H1 (cell line): ENCODE data around the gene HES2.

Source experiments
- CTCF ChIP-seq, 3 experiments: IDR thresholded peaks; 1 replicate in 2 of 3; 2 replicates in 1 of 3; pipeline versions ENCODE4 v1.5.1 to v1.6.1; 2011; ENCODE audit warnings: low read length in 3 of 3, mild to moderate bottlenecking in 3 of 3, inconsistent platforms in 2 of 3, low read depth in 1 of 3, moderate library complexity in 1 of 3; ENCODE audit not compliant: insufficient read depth in 1 of 3; ENCODE audit errors: control extremely low read depth in 1 of 3
- MAFK ChIP-seq: IDR thresholded peaks from 2 replicates; pipeline ENCODE4 v1.6.1; 2012; ENCODE audit warnings: low read depth, mild to moderate bottlenecking, improper control_type of control experiment, low read length
- SUZ12 ChIP-seq: fragments of 200-600 bp; sonication (generic); IDR thresholded peaks from 2 replicates; pipeline ENCODE4 v1.6.1; 2012; ENCODE audit warnings: mild to moderate bottlenecking, inconsistent platforms, low read length, moderate library complexity, mixed read lengths
- TCF12 ChIP-seq: IDR thresholded peaks from 2 replicates; pipeline ENCODE4 v1.6.1; 2011; ENCODE audit warnings: low read depth, mild to moderate bottlenecking, low read length

- peak; percentile 65 for TF ChIP-seq SUZ12
- TF ChIP-seq TCF12 = no peak
- TF ChIP-seq CTCF (IDR thresholded peaks at IDR 0.05; ENCODE audit: control extremely low read depth in 1 of 3, insufficient read depth in 1 of 3, low read depth in 1 of 3, low read length in 3 of 3) = no peak
- TF ChIP-seq MAFK = no peak
Observed at GRCh38 chr1:6420454-6421042, 829 bp upstream of the HES2 start.
